ENCODE measurements around the gene KRTAP10-3. TPM values are rescaled to one million over a fixed set of nuclear protein-coding genes. Genes with fewer than 3 reads are reported as not detected.

Gene KRTAP10-3
- polyA plus RNA-seq, 1 donor (not counting 4 experiments of a cell fraction or from before 2014, with no cell fraction given) = not detected

- Histone ChIP-seq H3K79me2 (ENCODE audit: control insufficient read depth, insufficient read depth, low read length) (no peaks in the 10 kb centered on the region), H3K27me3 (ENCODE audit: control insufficient read depth, extremely low read depth, insufficient read depth, low read length) (peaks cover 7% of the 10 kb centered on the region), H3K4me1 (ENCODE audit: control insufficient read depth, extremely low read depth, insufficient read depth, low read length) (peaks cover 6% of the 10 kb centered on the region), H3K4me2 (ENCODE audit: control insufficient read depth, extremely low read depth, insufficient read depth, low read depth, low read length) (no peak overlapping the region), H4K20me1 (ENCODE audit: control insufficient read depth, extremely low read depth, insufficient read depth, low read length) (no peaks in the 10 kb centered on the region), H3K27ac (ENCODE audit: control insufficient read depth, insufficient read depth, low read length) (no peak overlapping the region), H2AFZ (ENCODE audit: control insufficient read depth, low read length) (no peak overlapping the region), H3K4me3 (ENCODE audit: control insufficient read depth in 2 of 3, extremely low read depth in 1 of 3, insufficient read depth in 2 of 3, low read depth in 1 of 3, low read length in 3 of 3) (no peak overlapping the region), H3K36me3 (ENCODE audit: control insufficient read depth in 2 of 2, extremely low read depth in 1 of 2, insufficient read depth in 2 of 2, low read length in 2 of 2) (no peaks in the 10 kb centered on the region), H3K9me1 (ENCODE audit: control insufficient read depth, extremely low read depth, insufficient read depth, low read length) (no peaks in the 10 kb centered on the region), H3K9ac (ENCODE audit: control insufficient read depth, extremely low read depth, insufficient read depth, low read length) (no peak overlapping the region), H3K9me3 (ENCODE audit: control insufficient read depth, low read depth, low read length) (no peaks in the 10 kb centered on the region)
- dilution Hi-C loops (cut with MboI; ENCODE audit: extremely low pct_ligation_motif_present, low sequenced_read_pairs) = no loop called here
- DNase-seq (ENCODE audit: low read depth, low spot score) = no peak
- no peak for FAIRE-seq
- TF ChIP-seq CTCF (optimal IDR thresholded peaks at IDR 0.05 in 1 of 3, IDR thresholded peaks at IDR 0.05 in 1 of 3, conservative IDR thresholded peaks at IDR 0.05 in 1 of 3; ENCODE audit: extremely low read depth in 1 of 3, insufficient read depth in 2 of 3, low read length in 3 of 3) (no peak), EZH2 (IDR thresholded peaks at IDR 0.05; ENCODE audit: low read length) (no peak)
Measured at GRCh38 chr21:44555200-44555875, 3.3 kb downstream of the KRTAP10-3 start.

GRCh38 chr21:44552681-44553080 is 5.9 kb downstream of the KRTAP10-3 start:
- no peaks in the 10 kb centered on the region for H3K79me2 ChIP-seq (ENCODE audit: control insufficient read depth, insufficient read depth, low read length)
- H4K20me1 ChIP-seq (ENCODE audit: control insufficient read depth, extremely low read depth, insufficient read depth, low read length) = no peaks in the 10 kb centered on the region
- no peak overlapping the region for H3K27ac ChIP-seq (ENCODE audit: control insufficient read depth, insufficient read depth, low read length)
- H3K4me2 ChIP-seq (ENCODE audit: control insufficient read depth, extremely low read depth, insufficient read depth, low read depth, low read length) = no peak overlapping the region
- H3K9me3 ChIP-seq (ENCODE audit: control insufficient read depth, low read depth, low read length) = no peaks in the 10 kb centered on the region
- no peaks in the 10 kb centered on the region for H3K9me1 ChIP-seq (ENCODE audit: control insufficient read depth, extremely low read depth, insufficient read depth, low read length)
- H3K4me3 ChIP-seq (ENCODE audit: control insufficient read depth in 2 of 3, extremely low read depth in 1 of 3, insufficient read depth in 2 of 3, low read depth in 1 of 3, low read length in 3 of 3) = no peak overlapping the region
- H2AFZ ChIP-seq (ENCODE audit: control insufficient read depth, low read length) = no peak overlapping the region
- peaks cover 4% of the 10 kb centered on the region for H3K27me3 ChIP-seq (ENCODE audit: control insufficient read depth, extremely low read depth, insufficient read depth, low read length)
- H3K4me1 ChIP-seq (ENCODE audit: control insufficient read depth, extremely low read depth, insufficient read depth, low read length) = peaks cover 22% of the 10 kb centered on the region
- H3K36me3 ChIP-seq (ENCODE audit: control insufficient read depth in 2 of 2, extremely low read depth in 1 of 2, insufficient read depth in 2 of 2, low read length in 2 of 2) = no peaks in the 10 kb centered on the region
- no peak for FAIRE-seq
- no peak for TF ChIP-seq CTCF (optimal IDR thresholded peaks at IDR 0.05 in 1 of 3, IDR thresholded peaks at IDR 0.05 in 1 of 3, conservative IDR thresholded peaks at IDR 0.05 in 1 of 3; ENCODE audit: extremely low read depth in 1 of 3, insufficient read depth in 2 of 3, low read length in 3 of 3)
- TF ChIP-seq EZH2 (IDR thresholded peaks at IDR 0.05; ENCODE audit: low read length) = no peak
- dilution Hi-C loops (cut with MboI; ENCODE audit: extremely low pct_ligation_motif_present, low sequenced_read_pairs) = no loop called here
- H3K9ac ChIP-seq (ENCODE audit: control insufficient read depth, extremely low read depth, insufficient read depth, low read length) = no peak overlapping the region
- DNase-seq (ENCODE audit: low read depth, low spot score) = no peak

Data from keratinocyte (primary cell).